ENCODE results near the gene PWWP2B.
"Not testable (repeated sequence)": the region's sequence is repeated elsewhere in the genome, so short reads cannot be mapped to it uniquely, and the experiment has no call there.

PWWP2B gene

DNA sequence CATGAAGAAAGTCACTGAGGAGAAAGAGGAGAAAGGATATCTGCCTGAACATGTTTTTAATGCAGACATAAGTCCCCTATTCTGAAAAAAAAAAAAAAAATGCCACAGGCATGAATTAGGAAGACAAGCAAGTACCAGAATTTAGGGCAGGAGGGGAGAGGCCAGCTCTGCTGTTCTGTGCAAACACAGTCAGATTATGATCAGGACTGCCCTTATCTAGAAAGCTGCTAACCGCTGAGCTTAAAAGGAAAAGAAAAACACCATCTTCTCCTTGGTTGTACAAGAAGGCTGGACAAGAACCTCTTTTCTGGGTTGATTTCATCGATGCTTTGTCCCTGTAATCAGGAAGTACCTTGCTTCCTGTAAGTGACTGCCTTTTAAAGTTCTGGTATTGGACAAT is 15.3 kb upstream of the PWWP2B start:
- no peak for DNase-seq (ENCODE audit: low read depth in 2 of 2)

DNA sequence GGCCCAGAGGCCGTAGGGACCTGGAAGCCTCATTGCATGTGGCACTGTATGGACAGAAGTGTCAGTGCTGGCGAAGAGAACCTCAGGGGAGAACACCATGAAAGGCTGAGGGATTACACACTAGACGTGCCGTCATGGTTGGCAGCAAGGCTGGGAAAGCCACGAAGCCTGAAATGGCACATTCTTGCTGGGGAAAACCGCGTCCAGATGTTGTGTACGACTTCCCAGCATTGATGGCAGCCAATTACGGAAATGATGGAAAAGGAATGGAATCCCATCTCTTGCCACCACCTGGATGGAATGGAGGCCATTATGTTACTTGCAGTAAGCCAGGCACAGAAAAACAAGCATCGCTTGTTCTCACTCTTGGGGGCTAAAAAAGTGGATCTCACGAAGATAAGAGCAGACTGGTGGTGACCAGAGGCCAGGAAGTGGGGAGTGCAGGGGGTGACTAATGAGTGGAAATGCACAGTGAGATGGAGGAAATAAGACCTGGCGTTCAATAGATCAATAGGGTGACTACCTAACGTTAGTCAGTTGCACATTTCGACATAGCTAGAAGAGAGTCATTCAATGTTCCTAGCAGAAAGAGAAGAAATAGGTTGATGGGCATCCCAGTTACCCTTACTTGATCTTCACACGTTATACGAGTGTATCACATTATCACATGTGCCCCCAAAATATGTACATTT is 14.6 kb upstream of the PWWP2B start:
- no peak for DNase-seq (ENCODE audit: low read depth in 2 of 2)

- DNase-seq (ENCODE audit: low read depth in 2 of 2), result no peak
These were observed 13.9 kb upstream of the PWWP2B start for GRCh38 chr10:132383101-132383500.

GRCh38 chr10:132383751-132384196 is 13.2 kb upstream of the PWWP2B start:
- DNase-seq (ENCODE audit: low read depth in 2 of 2), result no peak

GRCh38 chr10:132384618-132385388 is 12.2 kb upstream of the PWWP2B start:
- DNase-seq (ENCODE audit: low read depth in 2 of 2), result no peak

- DNase-seq (ENCODE audit: low read depth in 2 of 2), result no peak
These were observed 11.7 kb upstream of the PWWP2B start for GRCh38 chr10:132385389-132385667.

GRCh38 chr10:132385721-132386418 is 11.1 kb upstream of the PWWP2B start:
- no peak for DNase-seq (ENCODE audit: low read depth in 2 of 2)

DNA sequence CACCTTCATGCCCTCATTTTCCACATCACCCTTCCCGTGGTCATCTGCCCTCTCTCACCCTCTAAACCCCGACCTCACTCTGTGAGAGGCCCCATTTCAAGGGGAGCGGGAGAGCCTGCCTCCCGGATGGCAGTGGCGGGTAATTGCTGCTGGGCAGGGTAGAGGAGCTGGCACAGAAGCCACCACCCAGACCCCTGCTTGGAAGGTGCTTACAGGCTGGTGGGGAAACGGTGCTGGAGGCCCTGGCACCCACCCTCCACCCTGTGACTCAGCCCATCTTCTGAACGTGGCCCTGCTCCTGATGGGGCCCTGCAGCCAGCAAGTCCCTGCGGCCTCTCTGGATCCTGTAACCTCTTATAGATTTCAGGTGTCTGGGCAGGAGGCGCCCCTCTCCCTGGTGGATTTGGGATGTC is 10.6 kb upstream of the PWWP2B start:
- no peak for DNase-seq (ENCODE audit: low read depth in 2 of 2)

- DNase-seq (ENCODE audit: low read depth in 2 of 2), result not testable (repeated sequence)
These were observed 10.1 kb upstream of the PWWP2B start for GRCh38 chr10:132386896-132387295.

GRCh38 chr10:132387764-132388210 is 9.2 kb upstream of the PWWP2B start:
- DNase-seq (ENCODE audit: low read depth in 2 of 2), result peak; percentile 48 to 69

- DNase-seq (ENCODE audit: low read depth in 2 of 2), result no peak
These were observed 8.0 kb upstream of the PWWP2B start for GRCh38 chr10:132388891-132389432.

- DNase-seq (ENCODE audit: low read depth in 2 of 2), result no peak
These were observed 7.4 kb upstream of the PWWP2B start for GRCh38 chr10:132389433-132390169.

DNA sequence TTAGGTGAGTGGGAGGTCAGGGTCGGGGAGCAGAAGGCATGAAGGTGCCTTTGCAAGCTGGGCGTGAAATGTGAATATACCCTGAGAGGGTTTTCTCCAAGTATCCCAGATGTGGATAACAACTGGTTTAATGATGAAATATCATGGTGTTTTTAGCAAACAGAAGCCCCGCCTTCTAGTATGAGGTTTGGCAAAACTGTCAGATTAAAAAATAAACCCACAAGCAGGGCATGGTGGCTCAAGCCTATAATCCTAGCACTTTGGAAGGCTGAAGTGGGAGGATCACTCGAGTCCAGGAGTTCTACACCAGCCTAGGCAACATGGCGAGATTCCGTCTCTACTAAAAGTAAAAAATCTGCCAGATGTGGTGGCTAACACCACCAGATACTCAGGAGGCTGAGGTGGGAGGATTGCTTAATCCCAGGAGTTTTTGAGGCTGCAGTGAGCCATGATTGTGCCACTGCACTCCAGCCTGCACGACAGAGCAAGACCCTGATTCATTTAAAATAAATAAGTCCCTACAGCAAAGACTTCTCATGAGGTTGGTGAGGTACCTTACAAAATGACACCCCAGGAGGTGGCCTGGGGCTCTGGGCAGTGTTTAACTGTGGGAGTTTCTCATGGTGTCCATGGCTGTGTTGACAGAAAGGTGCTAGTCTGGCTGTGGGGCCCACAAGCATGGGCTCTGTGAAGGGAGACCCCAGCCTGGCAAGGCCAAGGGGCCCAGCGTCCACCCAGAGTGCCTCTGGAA is 6.7 kb upstream of the PWWP2B start:
- no peak for DNase-seq (ENCODE audit: low read depth in 2 of 2)

DNA sequence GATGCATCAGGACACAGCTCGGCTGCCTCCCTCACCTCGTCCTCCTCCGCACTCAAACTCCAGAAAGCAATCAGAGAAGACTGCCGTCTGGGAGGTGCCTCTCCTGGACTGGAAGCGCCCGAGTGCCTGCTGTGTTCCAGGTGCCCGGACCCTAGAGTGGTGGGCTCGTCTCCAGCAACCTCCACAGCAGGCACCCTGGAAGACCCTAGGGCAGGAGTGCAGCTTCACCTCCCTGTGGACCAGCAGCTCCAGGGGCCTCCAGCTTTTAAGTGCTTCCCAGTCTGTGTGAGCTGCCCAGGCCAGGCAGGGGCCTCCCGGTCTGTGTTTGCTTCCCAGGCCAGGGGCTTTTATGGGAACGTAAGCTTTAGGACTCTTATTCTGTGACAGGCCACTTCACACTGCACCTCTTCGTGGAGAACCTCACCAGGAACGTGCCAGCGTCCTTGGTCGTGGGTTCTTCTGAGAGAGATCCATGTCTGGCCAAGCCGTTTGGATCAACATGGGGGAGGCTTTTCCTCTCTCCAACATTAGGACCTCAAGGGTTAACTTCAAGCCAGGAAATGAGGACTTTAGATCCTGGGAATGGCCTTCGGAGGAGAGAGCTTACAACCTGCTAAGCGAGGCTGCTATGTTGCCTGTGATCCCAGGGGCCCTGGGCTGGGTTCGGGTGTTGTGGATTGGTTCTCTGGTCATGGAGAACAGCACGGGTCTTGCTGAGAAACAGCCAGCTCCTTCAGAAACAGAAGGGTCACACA is 5.9 kb upstream of the PWWP2B start:
- no peak for DNase-seq (ENCODE audit: low read depth in 2 of 2)

DNA sequence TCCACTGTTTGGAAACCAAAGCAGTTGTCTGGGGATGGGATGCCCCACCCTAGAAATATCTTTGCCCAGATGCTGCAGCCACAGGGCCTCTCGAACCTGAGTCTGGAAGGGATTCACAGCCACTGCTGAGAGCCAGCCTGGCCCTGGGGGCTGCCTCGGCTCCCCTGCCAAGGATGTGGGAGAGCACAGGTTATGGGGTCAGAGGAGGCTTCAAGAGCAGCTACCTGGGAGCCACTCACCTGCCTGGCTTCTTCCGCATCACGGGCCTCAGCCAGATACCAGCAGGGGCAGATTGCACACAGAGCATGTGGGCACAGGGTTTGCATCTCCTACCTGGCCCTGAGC is 5.4 kb upstream of the PWWP2B start:
- no peak for DNase-seq (ENCODE audit: low read depth in 2 of 2)

- no peak for DNase-seq (ENCODE audit: low read depth in 2 of 2)
These were observed 4.7 kb upstream of the PWWP2B start for GRCh38 chr10:132392184-132392800.

DNA sequence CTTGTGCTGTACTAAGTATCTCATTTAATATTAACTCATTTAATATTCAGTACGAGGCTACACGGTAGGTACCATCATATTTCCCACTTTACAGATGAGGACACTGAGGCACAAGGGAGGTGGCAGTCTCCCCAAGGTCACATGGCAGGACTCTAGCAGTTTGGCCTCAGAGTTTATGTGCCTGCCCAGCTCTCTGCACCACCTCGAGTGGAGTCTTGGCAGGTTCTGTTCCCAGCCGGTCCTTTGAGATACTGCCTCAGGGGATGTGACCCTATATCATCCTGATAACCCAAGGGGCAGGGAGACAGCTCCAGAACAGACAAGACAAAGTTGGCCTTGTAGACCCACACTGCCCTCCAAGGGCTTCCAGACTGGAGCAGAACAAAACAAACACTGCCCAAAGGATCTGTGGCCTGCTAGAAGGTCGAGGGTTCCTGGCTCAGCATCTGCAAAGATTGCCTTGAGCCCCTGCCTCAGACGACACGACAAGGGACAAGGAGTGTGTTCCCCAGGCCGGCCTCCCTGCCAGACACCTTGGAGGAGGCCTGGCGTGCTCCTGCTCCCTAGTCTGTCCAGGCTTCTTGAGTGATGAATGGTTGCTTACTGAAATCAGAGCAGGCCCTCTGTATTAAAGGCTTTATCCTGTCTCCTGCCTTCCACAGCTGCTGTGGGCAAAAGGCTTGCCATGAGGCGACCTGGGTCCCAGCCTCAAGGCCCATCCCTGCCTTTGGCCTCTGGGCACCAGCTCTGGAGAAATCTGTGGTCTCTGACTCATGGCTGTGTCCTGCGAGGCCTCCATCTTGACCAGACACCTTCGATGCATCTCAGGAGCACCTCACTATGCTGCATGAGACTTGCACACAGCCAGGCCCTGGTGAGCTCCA is 3.9 kb upstream of the PWWP2B start:
- no peak for DNase-seq (ENCODE audit: low read depth in 2 of 2)

GRCh38 chr10:132393695-132394181 is 3.3 kb upstream of the PWWP2B start:
- DNase-seq (ENCODE audit: low read depth in 2 of 2), result no peak
